Activated CD8-positive, alpha-beta T cell treated with anti-CD3 and anti-CD28 coated beads for 36 hours (primary cell): ENCODE measurements around the gene PLCG2. TPM values are rescaled to one million over a fixed set of nuclear protein-coding genes. Genes with fewer than 3 reads are reported as not detected.

Experiments
- ATAC-seq: fragments of 200-7000 bp; cut with Tn5 transposase; one replicate; pipeline ENCODE4 v1.10.0; 2021; ENCODE audit warnings: mild to moderate bottlenecking, moderate library complexity
- CTCF ChIA-PET: fragments of 350-600 bp; sonication (Branson Sonifier 250); formaldehyde crosslinking; loops from one replicate; lab custom pipeline; 2021; ENCODE audit warnings: antibody characterized with exemption; lab: Charles Lee
- POLR2A ChIA-PET: fragments of 350-600 bp; sonication (Branson Sonifier 250); formaldehyde crosslinking; loops from one replicate; lab custom pipeline; 2021; ENCODE audit warnings: antibody characterized with exemption; lab: Charles Lee
- DNase-seq: peaks from one replicate; pipeline ENCODE4 v3.0.0-alpha.2; 2020
- H3K27ac Mint-ChIP-seq: one replicate; pipeline ENCODE4 v1.8.0; 2021; ENCODE audit warnings: mild to moderate bottlenecking, mixed read lengths
- H3K27me3 Mint-ChIP-seq: one replicate; pipeline ENCODE4 v1.8.0; 2021; ENCODE audit warnings: mixed read lengths
- H3K36me3 Mint-ChIP-seq: one replicate; pipeline ENCODE4 v1.8.0; 2021; ENCODE audit warnings: low read depth, mixed read lengths
- H3K4me1 Mint-ChIP-seq: one replicate; pipeline ENCODE4 v1.8.0; 2021; ENCODE audit warnings: low read depth, mixed read lengths
- H3K4me3 Mint-ChIP-seq: one replicate; pipeline ENCODE4 v1.8.0; 2021; ENCODE audit warnings: mild to moderate bottlenecking, moderate library complexity, mixed read lengths
- H3K9me3 Mint-ChIP-seq: one replicate; pipeline ENCODE4 v1.8.0; 2021; ENCODE audit warnings: mixed read lengths
- intact Hi-C: fragments of 100-400 bp; cut with micrococcal nuclease; formaldehyde crosslinking; loops from one replicate; pipeline ENCODE4 v1.10.0; 2022
- total RNA-seq, 2 experiments: library from RNA; stranded (reverse); gene quantifications; one replicate each; pipeline ENCODE4 v1.2.3, GENCODE V29; 2021
- TF ChIP-seq, protein P1 (sequence below): fragments of 200-600 bp; IDR thresholded peaks from one replicate; pipeline ENCODE4 v1.8.0; 2022; ENCODE audit warnings: antibody characterized with exemption, mild to moderate bottlenecking

The PLCG2 gene
- total RNA-seq, 2 experiments from 2014 or later: 12.7 to 13.7 TPM

DNA sequence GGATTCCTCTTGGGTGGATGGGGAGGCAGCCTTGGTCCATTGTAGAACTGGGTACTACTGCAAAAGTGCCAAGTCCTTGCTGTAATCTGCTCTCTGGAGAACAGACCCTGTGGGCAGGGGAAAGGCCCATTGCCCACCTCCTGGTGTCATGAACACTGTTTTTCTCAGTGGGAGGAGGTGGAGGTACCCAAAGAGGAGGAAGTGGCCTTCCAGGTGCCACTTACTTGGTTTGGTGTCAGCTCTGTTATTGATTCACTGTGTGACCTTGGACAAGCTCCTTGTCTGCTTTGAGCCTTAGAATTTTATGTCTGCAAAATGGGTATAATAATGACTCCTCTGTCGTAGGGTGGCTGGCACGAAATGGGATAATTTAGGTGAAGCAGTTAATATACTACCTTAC, 55.8 kb downstream of the PLCG2 start:
- TF ChIP-seq, protein P1, sequence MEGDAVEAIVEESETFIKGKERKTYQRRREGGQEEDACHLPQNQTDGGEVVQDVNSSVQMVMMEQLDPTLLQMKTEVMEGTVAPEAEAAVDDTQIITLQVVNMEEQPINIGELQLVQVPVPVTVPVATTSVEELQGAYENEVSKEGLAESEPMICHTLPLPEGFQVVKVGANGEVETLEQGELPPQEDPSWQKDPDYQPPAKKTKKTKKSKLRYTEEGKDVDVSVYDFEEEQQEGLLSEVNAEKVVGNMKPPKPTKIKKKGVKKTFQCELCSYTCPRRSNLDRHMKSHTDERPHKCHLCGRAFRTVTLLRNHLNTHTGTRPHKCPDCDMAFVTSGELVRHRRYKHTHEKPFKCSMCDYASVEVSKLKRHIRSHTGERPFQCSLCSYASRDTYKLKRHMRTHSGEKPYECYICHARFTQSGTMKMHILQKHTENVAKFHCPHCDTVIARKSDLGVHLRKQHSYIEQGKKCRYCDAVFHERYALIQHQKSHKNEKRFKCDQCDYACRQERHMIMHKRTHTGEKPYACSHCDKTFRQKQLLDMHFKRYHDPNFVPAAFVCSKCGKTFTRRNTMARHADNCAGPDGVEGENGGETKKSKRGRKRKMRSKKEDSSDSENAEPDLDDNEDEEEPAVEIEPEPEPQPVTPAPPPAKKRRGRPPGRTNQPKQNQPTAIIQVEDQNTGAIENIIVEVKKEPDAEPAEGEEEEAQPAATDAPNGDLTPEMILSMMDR: no peak
- intact Hi-C loops: no loop called here
- CTCF ChIA-PET: interaction anchor here (1.4 to 2.7 kb wide), 2 partner anchors 10 to 39 kb away, joined by 3 to 11 read pairs; no protein-coding TSS in a partner anchor
- POLR2A ChIA-PET: interaction anchor here (0.8 kb wide), 1 partner anchor 97 kb away, joined by 3 read pairs; no protein-coding TSS in a partner anchor
- Mint-ChIP-seq H3K36me3 (no peaks in the 10 kb centered on the region), H3K27ac (no peak overlapping the region), H3K27me3 (no peaks in the 10 kb centered on the region), H3K4me1 (peaks cover 27% of the 10 kb centered on the region), H3K9me3 (no peaks in the 10 kb centered on the region), H3K4me3 (no peak overlapping the region)
- DNase-seq (no peak), ATAC-seq (no peak)

DNA sequence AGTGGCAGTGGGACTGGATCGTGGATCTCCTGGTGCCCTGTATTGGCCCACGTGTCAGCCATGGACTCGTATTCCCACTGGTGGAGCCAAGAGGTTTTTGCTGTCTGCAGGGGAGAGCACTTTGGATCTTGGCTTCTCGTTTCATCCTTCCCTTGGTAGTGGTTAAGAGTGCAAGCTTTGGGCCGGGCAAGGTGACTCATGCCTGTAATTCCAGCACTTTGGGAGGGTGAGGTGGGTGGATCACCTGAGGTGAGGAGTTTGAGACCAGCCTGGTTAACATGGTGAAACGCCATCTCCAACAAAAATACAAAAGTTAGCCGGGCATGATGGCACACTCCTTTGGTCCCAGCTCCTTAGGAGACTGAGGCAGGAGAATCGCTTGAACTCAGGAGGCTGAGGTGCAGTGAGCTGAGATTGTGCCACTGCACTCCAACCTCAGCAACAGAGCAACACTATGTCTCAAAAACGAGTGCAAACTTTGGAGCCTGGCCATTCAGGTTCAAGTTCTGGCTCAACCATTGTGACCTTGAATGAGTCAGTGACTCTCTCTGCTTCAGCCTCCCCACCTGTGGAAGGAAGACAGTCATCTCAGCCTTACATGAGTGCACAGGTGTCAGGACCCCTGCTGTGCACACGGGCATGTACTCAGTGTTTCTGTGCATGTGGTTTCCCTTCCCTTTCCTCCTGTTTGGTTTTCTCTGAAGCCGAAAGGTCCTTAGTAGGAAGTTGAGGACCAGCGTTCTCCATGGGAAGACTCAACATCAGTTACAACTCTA, 57.4 kb downstream of the PLCG2 start:
- POLR2A ChIA-PET: no interaction called here
- H3K4me3 Mint-ChIP-seq: no peak overlapping the region
- H3K9me3 Mint-ChIP-seq: no peaks in the 10 kb centered on the region
- peaks cover 19% of the 10 kb centered on the region for H3K4me1 Mint-ChIP-seq
- no peak overlapping the region for H3K27ac Mint-ChIP-seq
- H3K27me3 Mint-ChIP-seq: no peaks in the 10 kb centered on the region
- H3K36me3 Mint-ChIP-seq: no peaks in the 10 kb centered on the region
- ATAC-seq (peak; percentile 14), DNase-seq (no peak)
- CTCF ChIA-PET: interaction anchor here (0.7 to 1.4 kb wide), 2 partner anchors 12 to 37 kb away, joined by 3 read pairs; no protein-coding TSS in a partner anchor
- TF ChIP-seq, protein P1: no peak
- intact Hi-C loops: no loop called here

DNA sequence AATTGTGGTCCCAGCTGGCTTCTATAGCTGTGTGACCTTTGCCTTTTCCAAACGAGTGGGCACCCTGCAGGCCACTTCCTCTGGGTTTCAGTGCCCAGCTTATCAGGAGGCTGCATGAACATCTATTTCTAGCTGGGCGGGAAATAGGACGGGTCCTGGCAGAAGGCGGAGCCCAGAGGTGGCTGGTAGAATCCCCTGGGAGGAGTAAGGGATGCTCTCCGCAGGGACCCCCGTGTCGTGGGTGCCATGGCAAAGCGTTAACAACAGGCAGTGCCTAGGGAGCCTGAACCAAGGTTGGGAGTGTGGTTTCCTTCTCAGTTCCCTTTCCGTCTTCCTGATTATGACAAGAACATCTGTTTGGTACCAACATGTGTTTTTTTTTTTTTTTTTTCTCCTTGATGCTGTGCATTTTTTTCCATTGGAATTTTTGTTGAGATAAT, 58.2 kb downstream of the PLCG2 start:
- TF ChIP-seq, protein P1: no peak
- ATAC-seq (no peak), DNase-seq (no peak)
- intact Hi-C loops: no loop called here
- no peaks in the 10 kb centered on the region for H3K36me3 Mint-ChIP-seq
- ChIA-PET CTCF (no interaction called here), POLR2A (no interaction called here)
- H3K27me3 Mint-ChIP-seq: no peaks in the 10 kb centered on the region
- no peaks in the 10 kb centered on the region for H3K9me3 Mint-ChIP-seq
- peaks cover 17% of the 10 kb centered on the region for H3K4me1 Mint-ChIP-seq
- H3K27ac Mint-ChIP-seq: no peak overlapping the region
- no peak overlapping the region for H3K4me3 Mint-ChIP-seq

DNA sequence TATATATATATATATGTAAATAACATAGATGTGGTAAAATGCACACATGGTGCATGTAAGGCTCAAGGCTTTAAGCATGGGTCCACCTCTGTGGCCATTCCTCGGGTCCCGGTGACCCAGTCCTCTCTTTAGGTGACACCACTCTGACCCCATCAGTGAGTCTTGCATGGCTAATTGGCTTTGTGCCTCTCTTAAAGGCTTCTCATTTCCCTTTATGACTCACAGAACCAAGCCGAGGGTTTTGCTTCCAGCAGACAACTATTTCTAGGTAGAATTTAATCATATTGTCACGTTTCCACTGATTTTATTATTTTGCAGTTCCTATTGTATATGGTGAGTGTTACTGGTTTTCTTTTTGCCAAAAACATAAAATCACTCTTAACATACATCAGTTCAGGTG, 59.7 kb downstream of the PLCG2 start:
- TF ChIP-seq, protein P1: no peak
- Mint-ChIP-seq H3K27ac (no peak overlapping the region), H3K4me1 (peaks cover 19% of the 10 kb centered on the region), H3K36me3 (no peaks in the 10 kb centered on the region), H3K9me3 (no peaks in the 10 kb centered on the region), H3K4me3 (no peak overlapping the region), H3K27me3 (no peaks in the 10 kb centered on the region)
- CTCF ChIA-PET: no interaction called here
- intact Hi-C loops: no loop called here
- DNase-seq (no peak), ATAC-seq (no peak)
- POLR2A ChIA-PET: no interaction called here

DNA sequence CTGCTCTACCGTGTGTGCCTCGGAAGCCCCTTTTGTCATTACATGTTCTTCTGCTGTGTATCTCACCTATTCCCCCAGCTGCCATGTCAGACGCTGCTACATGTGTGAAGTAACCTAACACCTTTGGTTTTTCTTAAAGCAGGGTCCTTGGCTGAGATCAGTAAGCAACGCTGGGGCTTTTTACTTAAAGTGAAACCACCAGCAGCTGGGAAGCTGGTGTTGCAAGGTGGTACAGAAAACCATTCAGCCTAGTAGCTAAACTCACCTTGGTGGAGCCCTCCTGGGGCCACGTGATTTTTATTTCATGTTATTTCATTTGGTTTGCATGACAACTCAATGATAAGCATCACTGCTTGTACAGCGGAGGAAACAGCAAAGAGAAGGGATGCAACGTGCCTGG, 62.6 kb downstream of the PLCG2 start:
- peak; percentile 68 for ATAC-seq
- ChIA-PET CTCF (interaction anchor here (1.1 to 1.3 kb wide), 2 partner anchors 9 to 32 kb away, joined by 4 read pairs; no protein-coding TSS in a partner anchor), POLR2A (interaction anchor here (0.8 to 1.4 kb wide), 2 partner anchors 9 to 34 kb away, joined by 3 read pairs; no protein-coding TSS in a partner anchor)
- Mint-ChIP-seq H3K4me3 (no peak overlapping the region), H3K27me3 (no peaks in the 10 kb centered on the region), H3K9me3 (no peaks in the 10 kb centered on the region), H3K4me1 (peaks cover 19% of the 10 kb centered on the region), H3K36me3 (no peaks in the 10 kb centered on the region), H3K27ac (no peak overlapping the region)
- intact Hi-C loops: no loop called here
- TF ChIP-seq, protein P1: no peak
- DNase-seq: peak; percentile 38
